HG03442 (cell line): ENCODE results near the gene CUL4A.
A peak's percentile ranks its signal among the peaks of the same experiment; 100 is the strongest.

Source experiments
- ATAC-seq: cut with Tn5 transposase; IDR thresholded peaks from one replicate; pipeline ENCODE4 v1.9.1; 2021; ENCODE audit warnings: mild to moderate bottlenecking, moderate library complexity; ENCODE audit not compliant: unreplicated experiment

CUL4A gene

DNA sequence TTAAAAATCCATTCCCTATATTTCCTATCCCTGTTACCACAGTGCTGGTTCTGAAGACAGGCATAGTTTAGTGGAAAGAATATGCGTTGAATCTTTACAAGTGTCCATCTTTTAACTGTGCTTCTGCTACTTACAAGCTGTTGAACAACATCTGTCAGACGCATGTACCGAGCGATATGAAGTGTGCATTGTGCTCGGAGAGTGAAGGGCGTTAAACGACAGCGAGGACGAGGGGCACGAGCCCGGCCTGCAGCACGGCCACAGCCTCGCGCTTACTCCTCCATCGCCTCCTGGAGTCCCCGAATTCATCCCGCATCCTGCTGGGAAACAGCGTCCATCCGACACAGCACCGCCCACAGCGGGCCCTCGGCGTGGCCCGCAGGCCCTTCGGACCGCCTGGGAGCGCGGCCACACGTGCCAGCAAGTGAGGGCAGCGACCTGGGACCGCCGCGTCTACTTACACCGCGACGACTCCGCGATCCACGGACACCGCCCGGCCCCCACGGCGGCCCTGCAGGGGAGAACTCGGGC lies 1.5 kb upstream of the CUL4A start:
- peak; percentile 11 for ATAC-seq

DNA sequence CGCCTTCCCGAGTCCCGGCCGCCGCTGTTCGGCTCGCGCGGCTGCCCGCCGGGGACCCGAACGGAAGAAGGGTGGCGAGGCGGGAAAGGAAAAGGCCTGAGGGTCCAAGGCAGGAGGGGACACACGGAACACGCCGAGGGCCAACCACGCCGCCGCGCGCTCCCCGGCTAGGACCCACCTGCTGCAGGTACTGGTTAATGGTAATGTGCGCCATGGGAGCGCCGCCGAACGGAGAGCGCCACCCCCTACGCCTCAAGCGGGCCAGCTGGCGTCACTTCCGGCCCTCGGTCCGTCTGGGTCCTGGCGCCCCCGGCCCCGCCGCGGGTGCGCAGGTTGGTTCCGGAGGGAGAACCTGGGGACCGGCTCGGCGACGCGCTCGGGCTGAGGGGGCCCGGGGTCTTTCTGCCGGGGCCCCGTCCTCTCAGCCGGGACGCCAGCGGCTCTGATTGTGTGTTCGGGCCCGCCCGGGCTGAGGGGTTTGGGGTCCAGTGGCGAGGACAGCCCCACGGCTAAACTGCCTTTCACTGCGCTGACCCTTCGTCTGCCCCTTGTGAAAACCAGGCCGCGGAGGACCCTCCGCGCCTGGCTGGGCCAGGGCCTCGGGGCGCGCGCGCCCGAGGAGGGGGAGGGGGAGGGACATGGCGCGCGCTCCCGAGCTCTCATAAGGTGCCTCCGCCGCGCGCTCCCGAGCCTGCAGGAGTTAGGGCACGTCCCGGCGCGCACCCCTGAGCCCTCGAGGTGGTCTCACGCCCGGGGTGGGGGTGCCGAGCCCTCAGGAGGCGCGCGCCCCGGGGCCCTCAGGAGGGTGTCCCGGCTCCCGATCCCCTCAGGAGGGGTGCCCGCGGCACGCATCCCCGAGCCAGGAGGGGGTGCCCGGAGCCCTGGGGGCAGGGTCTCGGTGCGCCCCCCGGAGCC lies 735 bp upstream of the CUL4A start, which contains the start of gene PCID2:
PCID2 (minus strand) TSS at position 249 of the 915 bp plus-strand sequence; CDS start at position 214, 35 bp downstream.
- peak; percentile 66 for ATAC-seq

DNA sequence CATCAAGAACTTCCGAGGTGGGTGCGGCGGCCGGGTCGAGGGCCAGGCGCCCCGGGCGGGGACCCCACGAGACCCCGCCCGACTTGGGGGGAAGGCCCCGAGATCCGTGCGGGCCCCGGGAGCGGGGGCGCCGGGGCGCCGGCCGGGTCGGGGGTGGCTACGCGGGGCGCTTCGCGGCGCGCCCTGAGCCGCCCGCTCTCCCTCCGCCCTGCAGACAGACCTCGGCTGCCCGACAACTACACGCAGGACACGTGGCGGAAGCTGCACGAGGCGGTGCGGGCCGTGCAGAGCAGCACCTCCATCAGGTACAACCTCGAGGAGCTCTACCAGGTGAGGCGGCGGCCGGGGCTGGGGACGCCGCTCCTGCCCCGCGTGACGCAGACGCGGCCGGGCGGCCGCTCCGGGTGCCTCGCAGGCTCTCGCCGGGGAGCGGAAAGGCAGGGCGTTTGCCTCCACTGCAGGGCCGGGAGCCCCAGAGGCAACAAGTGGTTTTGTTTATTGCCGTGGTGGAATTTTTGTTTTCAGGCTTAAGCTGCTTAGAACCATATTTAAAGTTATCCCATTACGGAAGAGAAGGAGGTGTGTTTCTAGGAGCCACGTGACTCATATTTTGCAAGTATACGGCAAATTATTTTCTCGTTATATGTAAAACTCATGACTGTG lies 477 bp downstream of the CUL4A start:
- peak; percentile 30 for ATAC-seq

DNA sequence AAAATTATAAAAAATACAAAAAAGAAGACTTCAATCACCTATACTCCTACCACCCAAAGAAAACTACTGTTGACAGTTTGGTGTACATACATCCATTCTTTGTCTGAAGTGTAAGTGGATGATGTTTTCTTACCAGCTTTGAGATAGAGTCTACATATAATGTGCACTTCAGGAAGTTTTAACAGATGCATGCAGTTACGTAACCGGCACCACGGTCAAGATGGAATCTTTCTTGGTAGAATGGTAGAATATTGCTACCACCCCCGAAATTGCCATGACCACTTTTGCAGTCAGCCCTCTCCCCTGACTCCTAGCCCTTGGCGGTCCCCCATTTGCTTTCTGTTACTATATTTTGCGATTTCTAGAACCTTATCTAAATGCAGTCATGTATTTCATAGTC lies 1.4 kb downstream of the CUL4A start:
- no peak for ATAC-seq

DNA sequence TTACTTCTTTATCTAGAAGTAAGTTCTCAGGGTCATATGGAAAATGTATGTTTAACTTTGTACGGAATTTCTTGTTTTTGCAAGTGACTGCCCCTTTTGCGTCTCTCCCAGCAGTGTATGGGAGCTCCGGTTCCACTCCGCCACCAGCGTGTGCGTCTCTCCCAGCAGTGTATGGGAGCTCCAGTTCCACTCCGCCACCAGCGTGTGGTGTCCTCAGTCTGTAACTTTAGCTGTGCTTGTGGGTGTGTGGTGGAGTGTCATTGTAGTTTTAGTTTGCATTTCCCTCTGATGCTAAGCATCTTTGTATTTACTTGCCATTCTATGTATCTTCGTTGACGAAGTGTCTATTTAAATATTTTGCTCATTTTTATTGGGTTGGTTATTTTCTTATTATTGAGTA lies 2.4 kb downstream of the CUL4A start:
- no peak for ATAC-seq

DNA sequence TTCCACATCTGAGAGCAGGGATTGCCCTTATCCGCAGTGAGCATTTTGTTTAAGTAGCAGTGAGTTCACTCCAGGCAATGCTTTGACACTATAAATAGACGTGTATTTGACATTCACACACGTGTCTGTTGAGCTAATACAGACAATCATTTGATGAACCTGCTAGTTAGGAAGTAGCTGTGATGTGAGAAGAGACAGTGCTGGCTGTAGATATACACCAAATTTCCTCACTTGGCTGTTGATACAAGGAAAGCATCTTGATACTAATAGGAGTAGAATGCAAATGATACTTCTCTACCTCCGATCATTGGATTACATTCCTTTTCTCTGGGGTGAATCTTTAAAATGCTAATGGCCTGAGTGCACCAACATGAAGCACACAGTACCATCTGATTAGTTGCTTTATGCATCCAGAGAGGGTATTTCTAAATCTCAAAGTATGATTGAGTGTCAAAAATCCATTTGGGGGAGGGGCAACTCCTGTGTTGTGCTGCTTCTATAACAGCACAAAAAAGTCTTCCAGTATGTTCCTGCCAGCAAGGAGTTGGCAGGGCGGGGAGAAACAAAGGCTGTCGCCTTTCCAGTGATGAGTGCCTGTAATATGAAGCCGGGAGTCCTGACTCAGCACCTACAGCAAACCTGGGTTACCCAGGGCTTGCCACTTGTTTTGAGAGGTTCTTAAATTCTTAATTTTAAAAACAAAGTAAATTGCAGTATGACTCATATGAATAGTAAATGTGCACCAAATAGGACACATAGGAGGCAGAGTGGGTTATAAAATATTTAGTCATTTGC lies 7.0 kb downstream of the CUL4A start:
- ATAC-seq: no peak

DNA sequence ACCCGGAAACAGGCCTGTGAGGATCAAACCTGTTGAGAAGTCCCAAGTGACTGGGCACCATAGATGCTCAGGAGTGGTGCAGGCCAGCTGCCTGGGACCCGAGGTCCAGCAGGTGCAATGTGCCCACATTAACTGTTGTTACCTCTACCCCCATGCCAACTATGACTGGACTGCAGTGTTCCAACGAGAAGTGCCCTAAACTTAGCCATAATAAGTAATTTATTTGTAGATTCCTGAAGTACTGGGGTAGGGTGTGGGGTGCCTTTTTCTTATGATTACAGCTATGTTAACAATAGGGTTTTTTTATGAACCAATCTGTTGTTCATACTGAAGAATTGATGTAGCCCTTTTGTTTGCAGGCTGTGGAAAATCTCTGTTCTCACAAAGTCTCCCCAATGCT lies 9.2 kb downstream of the CUL4A start:
- no peak for ATAC-seq

DNA sequence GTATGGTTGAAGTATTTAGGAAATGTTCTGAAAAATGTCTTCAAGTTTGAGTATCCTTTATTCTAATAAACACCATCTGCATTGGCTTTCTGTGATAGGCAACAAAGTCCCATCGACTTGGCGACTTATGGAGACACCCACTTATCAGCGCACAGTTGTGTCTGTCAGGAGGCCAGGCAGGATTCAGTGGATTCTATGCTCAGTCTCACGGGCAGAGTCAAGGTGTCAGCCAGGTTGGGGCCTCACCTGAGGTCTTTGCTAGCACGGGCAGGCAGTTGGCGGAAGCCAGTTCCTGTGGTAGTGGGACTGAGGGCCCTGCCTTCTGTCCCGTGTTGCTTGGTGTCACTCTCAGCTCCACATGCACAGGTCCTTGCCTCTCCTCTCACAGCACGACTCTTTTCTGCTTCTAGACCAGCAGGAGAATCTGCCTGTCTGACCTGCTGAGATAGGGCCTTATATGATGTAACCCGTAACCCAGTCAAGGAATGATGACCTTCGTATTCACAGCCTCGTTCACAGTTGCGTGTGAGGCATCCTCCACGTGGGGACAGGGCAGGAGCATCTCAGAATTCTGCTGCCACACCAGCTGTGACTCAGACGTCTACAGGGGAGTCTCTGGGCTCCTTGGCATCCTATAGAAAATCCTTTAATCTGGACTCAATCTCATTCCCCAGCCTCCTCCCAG lies 10.0 kb downstream of the CUL4A start:
- no peak for ATAC-seq

DNA sequence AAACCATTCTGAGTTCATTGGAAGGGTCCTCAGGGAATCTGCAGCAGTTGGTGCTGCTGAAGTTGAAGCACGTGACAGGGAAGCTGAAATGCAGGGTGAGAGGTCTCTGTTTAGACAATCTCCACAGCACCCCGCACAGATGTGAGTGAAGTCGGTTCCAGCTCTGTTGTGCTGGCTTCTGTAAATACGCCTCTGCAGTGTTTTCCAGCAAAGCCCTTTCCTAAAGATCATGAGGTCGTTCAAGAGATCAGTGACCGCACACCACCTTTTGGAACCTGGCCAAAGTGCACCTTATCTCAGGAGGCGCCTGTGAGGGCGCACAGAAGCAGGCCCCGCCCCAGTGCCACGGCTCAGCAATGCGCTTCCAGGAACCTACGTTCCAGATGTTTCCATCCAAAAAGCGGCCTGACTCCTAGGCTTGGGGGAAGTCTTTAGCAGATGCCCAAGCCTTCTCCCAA lies 10.8 kb downstream of the CUL4A start:
- no peak for ATAC-seq

DNA sequence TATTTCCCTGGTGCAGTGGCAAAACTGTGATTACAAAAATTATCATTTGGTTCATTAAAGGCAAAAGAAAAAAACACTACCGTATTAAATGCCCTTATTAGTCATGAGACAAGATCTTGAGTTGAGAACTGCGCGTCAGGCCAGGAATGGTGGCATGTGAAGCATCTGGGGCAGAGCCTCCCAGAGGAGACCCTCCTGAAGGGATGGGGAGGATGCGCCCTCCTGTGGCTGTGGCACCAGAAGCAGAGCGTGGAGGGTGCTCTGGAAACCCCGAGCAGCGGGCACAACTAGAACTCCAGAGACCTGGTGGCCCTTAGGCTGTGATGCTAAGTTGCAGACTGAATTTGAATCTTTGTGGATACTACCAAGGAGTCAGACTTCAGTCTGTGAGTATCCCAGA lies 11.5 kb downstream of the CUL4A start:
- ATAC-seq: no peak

DNA sequence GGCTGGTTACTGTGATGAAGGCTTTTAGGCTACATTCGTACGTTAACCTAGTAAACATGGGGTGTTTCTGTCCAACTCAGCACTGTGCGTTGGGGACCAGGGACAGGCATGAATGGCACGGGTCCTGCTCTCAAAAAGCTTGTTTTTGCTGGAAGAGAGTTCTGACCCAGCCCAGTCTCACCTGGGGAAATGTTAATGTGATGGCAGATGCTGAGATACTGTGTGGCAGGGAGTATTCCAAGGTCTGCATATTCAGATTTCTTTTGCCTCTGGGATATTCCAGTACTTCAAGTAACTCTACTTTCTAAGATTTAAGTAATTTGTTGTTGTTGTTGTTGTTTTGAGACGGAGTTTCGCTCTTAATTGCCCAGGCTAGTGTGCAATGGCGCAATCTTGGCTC lies 13.7 kb downstream of the CUL4A start:
- no peak for ATAC-seq

DNA sequence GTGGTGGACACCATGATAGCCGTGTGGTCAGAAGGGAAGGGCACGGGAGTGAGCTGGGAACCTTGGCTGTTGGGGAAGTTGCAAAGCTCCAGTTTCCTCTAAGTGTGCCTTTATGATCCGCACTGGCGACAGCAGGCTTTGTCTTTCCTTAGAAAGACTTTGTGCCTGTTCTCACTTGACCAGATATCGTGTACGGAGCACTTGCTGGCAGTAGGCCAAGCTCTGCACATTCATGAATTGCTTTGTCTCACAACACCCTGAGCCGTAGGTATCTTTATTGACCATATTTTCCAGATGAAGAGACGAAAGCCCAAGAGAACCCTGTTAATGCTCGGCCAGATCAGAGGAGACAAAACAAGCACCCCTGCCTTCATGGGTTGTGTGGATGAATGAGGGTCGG lies 15.1 kb downstream of the CUL4A start:
- ATAC-seq: no peak

DNA sequence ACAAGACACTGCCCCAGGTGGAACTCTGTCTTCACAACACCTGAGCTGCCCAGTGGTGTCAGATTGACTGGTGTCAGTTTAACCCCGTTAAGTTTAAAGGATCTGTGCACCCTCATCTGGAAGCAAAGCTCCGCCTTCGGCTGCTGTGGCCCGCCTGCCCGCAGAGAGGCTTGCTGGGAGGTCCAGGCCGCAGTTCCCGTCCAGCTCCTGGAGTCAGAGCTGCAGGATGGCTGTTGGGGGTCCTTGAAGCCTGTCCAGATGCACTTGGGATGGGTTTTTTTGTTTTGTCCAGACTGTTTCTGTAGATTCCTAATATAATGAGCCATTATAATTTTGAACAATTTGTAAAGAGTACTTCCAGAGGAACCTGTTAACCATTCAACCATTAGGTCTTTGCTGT lies 16.1 kb downstream of the CUL4A start:
- ATAC-seq: no peak

DNA sequence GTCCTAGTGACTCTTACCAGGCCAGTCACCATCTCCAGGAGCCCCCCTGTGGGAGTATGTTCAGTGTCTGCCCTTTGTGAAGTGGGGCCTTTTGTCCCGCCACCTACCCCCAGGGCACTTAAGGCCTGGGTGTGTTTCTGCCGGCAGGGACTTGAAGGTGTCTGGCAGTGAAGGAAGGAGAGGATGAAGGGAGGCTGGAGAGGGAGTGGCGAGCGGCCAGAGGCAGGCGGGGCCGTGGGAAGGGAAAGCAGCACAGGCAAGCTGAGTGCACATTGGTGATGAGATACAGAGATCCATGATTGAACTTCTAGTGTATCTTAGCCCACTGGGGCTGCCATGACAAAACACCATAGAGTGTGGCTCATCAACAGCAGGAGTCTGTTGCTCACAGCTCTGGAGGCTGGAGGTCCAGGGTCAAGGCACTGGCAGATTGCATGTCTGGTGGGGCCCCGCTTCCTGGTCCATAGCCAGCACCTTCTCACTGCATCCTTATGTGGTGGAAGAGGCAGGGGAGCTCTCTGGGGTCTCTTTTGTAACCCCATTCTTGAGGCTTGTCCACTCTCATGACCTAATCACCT lies 17.5 kb downstream of the CUL4A start:
- ATAC-seq: no peak

DNA sequence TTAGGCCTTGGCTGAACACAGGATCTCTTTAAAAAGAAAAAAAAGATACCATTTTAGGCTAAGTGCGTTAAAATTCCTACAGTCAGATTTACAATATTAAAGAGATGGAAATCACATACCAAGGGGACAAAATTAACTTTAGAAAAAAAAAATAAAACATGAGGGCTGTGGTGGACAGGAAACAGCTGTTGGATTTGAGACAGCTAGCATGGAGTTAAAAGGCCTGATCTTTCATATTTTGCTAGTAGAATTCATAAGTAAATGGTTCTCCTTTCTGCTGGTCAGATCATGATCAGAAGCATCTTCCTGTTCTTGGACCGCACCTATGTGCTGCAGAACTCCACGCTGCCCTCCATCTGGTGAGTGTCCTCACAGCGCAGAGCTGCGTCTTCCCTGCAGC lies 19.7 kb downstream of the CUL4A start:
- ATAC-seq: no peak

DNA sequence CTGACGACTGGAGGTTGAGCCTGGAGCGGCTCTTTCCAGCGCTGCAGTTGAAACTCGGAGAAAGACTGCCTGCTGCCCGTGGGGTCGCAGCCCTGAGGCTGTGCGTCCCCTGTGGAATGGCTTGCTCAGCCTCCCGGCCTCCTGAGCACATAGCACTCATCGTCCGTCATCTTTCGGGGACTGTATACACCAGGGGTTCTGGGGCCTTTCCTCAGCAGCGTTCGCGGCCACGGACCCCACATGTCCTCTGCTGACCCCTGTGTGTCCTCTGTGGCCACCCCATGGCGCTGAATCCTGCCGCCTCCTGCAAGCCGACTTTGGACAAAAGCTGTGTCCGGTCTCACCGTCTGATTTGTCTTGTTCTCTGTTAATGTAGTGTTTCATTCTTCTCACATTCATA lies 20.4 kb downstream of the CUL4A start:
- ATAC-seq: no peak

DNA sequence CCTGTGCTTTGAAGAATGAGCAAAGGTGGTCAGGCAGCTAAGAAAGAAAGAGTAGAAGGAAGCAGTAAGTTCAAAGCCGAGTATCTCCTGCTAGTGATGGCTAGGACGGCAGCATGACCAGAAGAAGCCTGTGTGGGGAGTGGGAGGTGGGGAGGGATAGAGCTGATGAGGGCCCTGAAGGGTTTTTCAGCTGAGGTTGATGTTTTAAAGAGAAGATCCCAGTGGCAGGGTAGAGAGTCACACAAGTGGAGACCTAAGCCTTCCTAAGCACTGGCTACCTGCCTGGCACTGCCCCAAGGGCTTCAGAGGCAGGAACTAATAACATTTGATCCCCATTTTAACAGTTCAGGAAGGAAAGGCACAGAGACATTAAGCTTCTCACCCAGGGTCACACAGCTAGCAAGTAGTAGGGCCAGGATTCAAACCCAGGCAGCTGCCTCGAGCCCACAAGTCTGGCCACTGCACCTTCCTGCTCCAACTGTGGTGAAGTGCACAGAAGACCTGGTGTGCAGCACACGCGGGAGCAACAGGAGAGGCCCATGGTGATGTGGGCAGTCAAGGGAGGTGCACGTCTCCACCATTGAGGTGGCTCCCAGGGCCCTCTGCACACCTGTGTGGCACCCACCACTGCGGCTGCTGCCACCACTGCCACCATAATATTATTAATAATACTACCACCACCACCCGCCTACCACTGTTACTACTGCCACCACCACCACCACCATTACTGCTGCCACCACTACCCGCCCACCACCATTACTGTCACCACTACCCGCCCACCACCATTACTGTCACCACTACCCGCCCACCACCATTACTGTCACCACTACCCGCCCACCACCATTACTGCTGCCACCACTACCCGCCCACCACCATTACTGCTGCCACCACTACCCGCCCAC lies 22.1 kb downstream of the CUL4A start:
- ATAC-seq: no peak

DNA sequence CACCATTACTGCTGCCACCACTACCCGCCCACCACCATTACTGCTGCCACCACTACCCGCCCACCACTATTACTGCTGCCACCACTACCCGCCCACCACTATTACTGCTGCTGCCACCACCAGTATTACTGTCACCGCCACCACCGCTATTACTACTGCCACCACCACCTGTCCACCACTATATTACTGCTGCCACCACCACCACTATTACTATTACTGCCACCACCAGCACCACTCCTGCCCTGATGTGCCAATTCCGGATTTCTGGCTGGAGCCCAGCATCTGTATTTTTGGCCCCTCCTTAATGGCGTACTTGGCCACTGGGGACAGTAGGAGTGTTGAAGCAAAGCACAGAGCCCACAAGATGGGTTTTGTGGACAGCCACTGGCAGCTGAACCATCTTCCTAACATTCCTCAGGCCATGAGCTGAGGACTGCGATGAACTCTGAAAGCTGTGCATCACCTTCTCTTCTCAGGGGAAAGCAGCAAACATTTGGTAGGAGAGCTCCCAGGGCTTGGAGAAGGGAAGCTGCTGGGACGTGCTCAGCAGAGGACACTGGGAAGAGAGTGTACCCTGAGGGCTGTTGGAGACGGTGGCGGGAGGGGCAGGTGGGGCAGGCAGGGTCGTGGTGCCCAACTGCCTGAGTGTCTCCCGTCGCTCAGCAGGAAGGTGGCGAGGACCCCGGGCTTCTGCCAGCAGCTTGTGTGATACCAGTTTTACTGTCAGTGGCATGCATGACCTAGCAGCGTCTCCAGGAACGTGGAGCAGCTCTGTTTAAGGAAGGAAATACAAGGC lies 23.0 kb downstream of the CUL4A start:
- ATAC-seq: no peak
